Liver (tissue), 9 donors: ENCODE measurements around the gene ATG2A. TPM values are rescaled to one million over a fixed set of nuclear protein-coding genes. Genes with fewer than 3 reads are reported as not detected.

ENCODE experiments used
- DNase-seq: peaks from one replicate; pipeline ENCODE4 v3.0.0-alpha.2; 2017; ENCODE audit warnings: low spot score
- H3K27ac ChIP-seq, 2 donors: one replicate each; pipeline ENCODE4 v1.7.0; 2013; ENCODE audit warnings: inconsistent platforms in 2 of 2, low read length in 2 of 2, control low read depth in 1 of 2, low read depth in 1 of 2, mild to moderate bottlenecking in 1 of 2
- H3K27me3 ChIP-seq, 4 donors: one replicate each; pipeline versions ENCODE4 v1.6.1 to v1.7.0; 2013; ENCODE audit warnings: low read length in 3 of 4, inconsistent platforms in 1 of 4, mild to moderate bottlenecking in 1 of 4, moderate library complexity in 1 of 4; ENCODE audit not compliant: control insufficient read depth in 4 of 4, insufficient read depth in 4 of 4
- H3K36me3 ChIP-seq, 4 donors: one replicate each; pipeline versions ENCODE4 v1.6.1 to v1.7.0; 2013; ENCODE audit warnings: low read length in 3 of 4, mild to moderate bottlenecking in 3 of 4, low read depth in 1 of 4, moderate library complexity in 1 of 4; ENCODE audit not compliant: control insufficient read depth in 4 of 4, insufficient read depth in 3 of 4
- H3K4me1 ChIP-seq, 4 donors: one replicate each; pipeline versions ENCODE4 v1.6.1 to v1.7.0; 2013; ENCODE audit warnings: low read length in 3 of 4, mild to moderate bottlenecking in 3 of 4, moderate library complexity in 1 of 4; ENCODE audit not compliant: control insufficient read depth in 4 of 4, insufficient read depth in 4 of 4
- H3K4me3 ChIP-seq, 3 donors: one replicate each; pipeline versions ENCODE4 v1.6.1 to v1.7.0; 2013; ENCODE audit warnings: low read length in 3 of 3, control low read depth in 1 of 3, low read depth in 1 of 3, mild to moderate bottlenecking in 1 of 3
- H3K9ac ChIP-seq, 2 donors: one replicate each; pipeline ENCODE4 v1.7.0; 2013; ENCODE audit warnings: low read length in 2 of 2, mild to moderate bottlenecking in 2 of 2, moderate library complexity in 2 of 2, control low read depth in 1 of 2, low read depth in 1 of 2
- H3K9me3 ChIP-seq, 4 donors: one replicate each; pipeline versions ENCODE4 v1.6.1 to v1.7.0; 2013; ENCODE audit warnings: low read length in 3 of 4; ENCODE audit not compliant: control insufficient read depth in 4 of 4
- ATF3 ChIP-seq: IDR thresholded peaks from 2 replicates; pipeline ENCODE4 v1.6.1; 2016; ENCODE audit warnings: antibody characterized with exemption
- CTCF ChIP-seq: fragments of 150-350 bp; IDR thresholded peaks from 2 replicates; pipeline ENCODE4 v1.5.1; 2017; ENCODE audit warnings: improper control_type of control experiment, low read depth, low read length; ENCODE audit not compliant: missing input control
- EGR1 ChIP-seq, 2 donors: IDR thresholded peaks; 2 replicates each; pipeline ENCODE4 v1.6.1; 2016 to 2018; ENCODE audit warnings: antibody characterized with exemption in 2 of 2, low read depth in 2 of 2
- FOXA1 ChIP-seq: IDR thresholded peaks from 2 replicates; pipeline ENCODE4 v1.6.1; 2016; ENCODE audit warnings: antibody characterized with exemption
- FOXA2 ChIP-seq: IDR thresholded peaks from 2 replicates; pipeline ENCODE4 v1.6.1; 2016; ENCODE audit warnings: antibody characterized with exemption
- GABPA ChIP-seq, 2 donors: IDR thresholded peaks in 1 of 2; conservative IDR thresholded peaks in 1 of 2; 2 replicates each; pipeline ENCODE4 v1.6.1; 2016; ENCODE audit warnings: antibody characterized with exemption in 2 of 2, mild to moderate bottlenecking in 1 of 2, moderate library complexity in 1 of 2
- HNF4A ChIP-seq, 2 donors: conservative IDR thresholded peaks; 2 replicates each; pipeline ENCODE4 v1.6.1; 2016; ENCODE audit warnings: antibody characterized with exemption in 2 of 2, mild to moderate bottlenecking in 2 of 2
- HNF4G ChIP-seq: IDR thresholded peaks from 2 replicates; pipeline ENCODE4 v1.6.1; 2016; ENCODE audit warnings: antibody characterized with exemption
- JUND ChIP-seq, 2 donors: IDR thresholded peaks; 2 replicates each; pipeline ENCODE4 v1.6.1; 2016; ENCODE audit warnings: antibody characterized with exemption in 2 of 2
- MAX ChIP-seq: IDR thresholded peaks from 2 replicates; pipeline ENCODE4 v1.6.1; 2016; ENCODE audit warnings: antibody characterized with exemption
- NR2F2 ChIP-seq: IDR thresholded peaks from 2 replicates; pipeline ENCODE4 v1.6.1; 2016; ENCODE audit warnings: antibody characterized with exemption
- RAD21 ChIP-seq, 2 donors: IDR thresholded peaks; 2 replicates each; pipeline ENCODE4 v1.6.1; 2016; ENCODE audit warnings: antibody characterized with exemption in 2 of 2, mild to moderate bottlenecking in 2 of 2
- REST ChIP-seq: IDR thresholded peaks from 2 replicates; pipeline ENCODE4 v1.6.1; 2016; ENCODE audit warnings: antibody characterized with exemption, mild to moderate bottlenecking
- RXRA ChIP-seq, 2 donors: IDR thresholded peaks; 2 replicates each; pipeline ENCODE4 v1.6.1; 2017 to 2018; ENCODE audit warnings: antibody characterized with exemption in 2 of 2, mild to moderate bottlenecking in 1 of 2
- SP1 ChIP-seq: IDR thresholded peaks from 2 replicates; pipeline ENCODE4 v1.6.1; 2018; ENCODE audit warnings: antibody characterized with exemption, mild to moderate bottlenecking
- TAF1 ChIP-seq: conservative IDR thresholded peaks from 2 replicates; pipeline ENCODE4 v1.6.1; 2016; ENCODE audit warnings: antibody characterized with exemption, mild to moderate bottlenecking
- YY1 ChIP-seq: IDR thresholded peaks from 2 replicates; pipeline ENCODE4 v1.6.1; 2016; ENCODE audit warnings: antibody characterized with exemption, mild to moderate bottlenecking
- ZBTB33 ChIP-seq: IDR thresholded peaks from 2 replicates; pipeline ENCODE4 v1.6.1; 2016; ENCODE audit warnings: antibody characterized with exemption
- WGBS: extraction: QIAGEN DNeasy Blood & Tissue Kit; methylation state at CpG from one replicate; pipeline ENCODE4 v1.1.7; 2013; 5-methylcytosine and 5-hydroxymethylcytosine counted together
- polyA plus RNA-seq, 2 donors: library from polyadenylated mRNA; stranded (reverse) in 1 of 2; unstranded in 1 of 2; fragments of 200-250 nt in 1 of 2; fragments of >200 nt in 1 of 2; fragmentation: Nextera tagmentation in 1 of 2; extraction: Ambion mirVana in 1 of 2; gene quantifications; one replicate each; pipeline versions ENCODE4 v1.2.1 to v1.2.3, GENCODE V29; 2013 to 2015
- total RNA-seq, 2 donors: library from RNA; depleted of rRNA; stranded (reverse); fragments of >200 nt; gene quantifications; one replicate each; pipeline ENCODE4 v1.2.3, GENCODE V29; 2014
- donor health status: healthy.
- donor health status: healthy.
- donor health status: healthy.
- donor health status: healthy.
- donor health status: healthy.

Gene ATG2A
- total and polyA plus RNA-seq, 4 donors: 15.6 to 34.1 (median 23.0) TPM

- Histone ChIP-seq H3K9me3 (no peaks in the 10 kb centered on the region), H3K4me1 (peaks cover 11 to 24% (median 17%) of the 10 kb centered on the region in 4 donors), H3K36me3 (peaks cover 17 to 37% (median 29%) of the 10 kb centered on the region in 4 donors), H3K9ac (no peak overlapping the region), H3K27me3 (no peaks in the 10 kb centered on the region), H3K27ac (peak overlapping the region; percentile 88 to 94), H3K4me3 (no peak overlapping the region)
- 82% methylated on average over 7 of the region's 7 CpGs for WGBS
- DNase-seq: peak; percentile 53
- TF ChIP-seq RXRA (IDR thresholded peaks at IDR 0.05): no peak
- no peak for TF ChIP-seq REST
- no peak for TF ChIP-seq YY1
- no peak for TF ChIP-seq FOXA1
- no peak for TF ChIP-seq FOXA2
- no peak for TF ChIP-seq ZBTB33
- no peak for TF ChIP-seq TAF1
- no peak for TF ChIP-seq JUND (IDR thresholded peaks at IDR 0.05)
- TF ChIP-seq EGR1 (IDR thresholded peaks at IDR 0.05; ENCODE audit: low read depth in 2 of 2): no peak
- no peak for TF ChIP-seq GABPA (IDR thresholded peaks at IDR 0.05 in 1 of 2, conservative IDR thresholded peaks at IDR 0.05 in 1 of 2)
- TF ChIP-seq SP1: no peak
- TF ChIP-seq HNF4A (conservative IDR thresholded peaks at IDR 0.05): no peak
- no peak for TF ChIP-seq HNF4G
These were observed 1.6 kb downstream of the ATG2A start for GRCh38 chr11:64915376-64915887.

- TF ChIP-seq JUND (IDR thresholded peaks at IDR 0.05): no peak
- no peak for TF ChIP-seq RAD21 (IDR thresholded peaks at IDR 0.05)
- TF ChIP-seq SP1: no peak
- TF ChIP-seq HNF4A (conservative IDR thresholded peaks at IDR 0.05): no peak
- no peak for TF ChIP-seq FOXA2
- no peak for TF ChIP-seq ATF3
- no peak for TF ChIP-seq YY1
- TF ChIP-seq CTCF: no peak
- TF ChIP-seq NR2F2: no peak
- no peak for TF ChIP-seq TAF1
- TF ChIP-seq MAX: no peak
- no peak for TF ChIP-seq FOXA1
- TF ChIP-seq RXRA (IDR thresholded peaks at IDR 0.05): no peak
- TF ChIP-seq REST: no peak
- TF ChIP-seq HNF4G: no peak
- Histone ChIP-seq H3K9ac (no peak overlapping the region), H3K36me3 (peaks cover 26 to 50% (median 38%) of the 10 kb centered on the region in 4 donors), H3K9me3 (no peaks in the 10 kb centered on the region), H3K27me3 (no peaks in the 10 kb centered on the region), H3K4me3 (no peak overlapping the region), H3K4me1 (peaks cover 11 to 24% (median 17%) of the 10 kb centered on the region in 4 donors), H3K27ac (no peak overlapping the region)
- no peak for DNase-seq
- WGBS: 97% methylated on average over 17 of the region's 17 CpGs
These were observed 2.9 kb downstream of the ATG2A start for GRCh38 chr11:64914123-64914522.
